Measurements from ENCODE around the gene BRD1. TPM values are rescaled to one million over a fixed set of nuclear protein-coding genes. Genes with fewer than 3 reads are reported as not detected.

The BRD1 gene
- total and polyA plus RNA-seq, 7 donors, result 7.9 to 22.9 (median 16.9) TPM

GRCh38 chr22:49738566-49738965 lies 89.1 kb downstream of the BRD1 start:
- WGBS, 3 donors, result 79 to 86% (median 80%) methylated on average over 8 of the region's 8 CpGs
- Histone ChIP-seq H3K27ac (no peak overlapping the region), H3K4me1 (no peaks in the 10 kb centered on the region), H3K27me3 (ENCODE audit: insufficient read depth in 3 of 3, low read length in 2 of 3) (peaks cover 4 to 25% (median 14%) of the 10 kb centered on the region in 3 donors), H3K36me3 (ENCODE audit: insufficient read depth in 1 of 2, low read depth in 1 of 2) (no peaks in the 10 kb centered on the region), H3K4me3 (no peak overlapping the region), H3K9me3 (peaks cover 7% of the 10 kb centered on the region)
- ATAC-seq (no peak), DNase-seq (no peak)
- intact Hi-C loops (cut with DNase I), result no loop called here
- TF ChIP-seq, protein P1, sequence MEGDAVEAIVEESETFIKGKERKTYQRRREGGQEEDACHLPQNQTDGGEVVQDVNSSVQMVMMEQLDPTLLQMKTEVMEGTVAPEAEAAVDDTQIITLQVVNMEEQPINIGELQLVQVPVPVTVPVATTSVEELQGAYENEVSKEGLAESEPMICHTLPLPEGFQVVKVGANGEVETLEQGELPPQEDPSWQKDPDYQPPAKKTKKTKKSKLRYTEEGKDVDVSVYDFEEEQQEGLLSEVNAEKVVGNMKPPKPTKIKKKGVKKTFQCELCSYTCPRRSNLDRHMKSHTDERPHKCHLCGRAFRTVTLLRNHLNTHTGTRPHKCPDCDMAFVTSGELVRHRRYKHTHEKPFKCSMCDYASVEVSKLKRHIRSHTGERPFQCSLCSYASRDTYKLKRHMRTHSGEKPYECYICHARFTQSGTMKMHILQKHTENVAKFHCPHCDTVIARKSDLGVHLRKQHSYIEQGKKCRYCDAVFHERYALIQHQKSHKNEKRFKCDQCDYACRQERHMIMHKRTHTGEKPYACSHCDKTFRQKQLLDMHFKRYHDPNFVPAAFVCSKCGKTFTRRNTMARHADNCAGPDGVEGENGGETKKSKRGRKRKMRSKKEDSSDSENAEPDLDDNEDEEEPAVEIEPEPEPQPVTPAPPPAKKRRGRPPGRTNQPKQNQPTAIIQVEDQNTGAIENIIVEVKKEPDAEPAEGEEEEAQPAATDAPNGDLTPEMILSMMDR (IDR thresholded peaks at IDR 0.05), result no peak

- Histone ChIP-seq H3K4me1 (no peaks in the 10 kb centered on the region), H3K27ac (no peak overlapping the region), H3K36me3 (ENCODE audit: insufficient read depth in 1 of 2, low read depth in 1 of 2) (no peaks in the 10 kb centered on the region), H3K9me3 (peaks cover 6% of the 10 kb centered on the region), H3K27me3 (ENCODE audit: insufficient read depth in 3 of 3, low read length in 2 of 3) (peaks cover 4 to 27% (median 14%) of the 10 kb centered on the region in 3 donors), H3K4me3 (no peak overlapping the region)
- no peak for DNase-seq
- intact Hi-C loops (cut with DNase I), result no loop called here
- WGBS, 3 donors, result 87 to 91% (median 89%) methylated on average over 12 of the region's 12 CpGs
- TF ChIP-seq, protein P1 (IDR thresholded peaks at IDR 0.05), result no peak
- ATAC-seq, result no peak
Measured at GRCh38 chr22:49738006-49738405, 89.7 kb downstream of the BRD1 start.

- intact Hi-C loops (cut with DNase I), result no loop called here
- TF ChIP-seq, protein P1 (IDR thresholded peaks at IDR 0.05), result no peak
- Histone ChIP-seq H3K27me3 (ENCODE audit: insufficient read depth in 3 of 3, low read length in 2 of 3) (peaks cover 4 to 29% (median 14%) of the 10 kb centered on the region in 3 donors), H3K27ac (no peak overlapping the region), H3K4me1 (no peaks in the 10 kb centered on the region), H3K9me3 (no peaks in the 10 kb centered on the region), H3K4me3 (no peak overlapping the region), H3K36me3 (ENCODE audit: insufficient read depth in 1 of 2, low read depth in 1 of 2) (no peaks in the 10 kb centered on the region)
- WGBS, 3 donors, result 77 to 82% (median 79%) methylated on average over 9 to 12 of the region's 12 CpGs
- DNase-seq, result no peak
- no peak for ATAC-seq
Measured at GRCh38 chr22:49737101-49737551, 90.5 kb downstream of the BRD1 start.

DNA sequence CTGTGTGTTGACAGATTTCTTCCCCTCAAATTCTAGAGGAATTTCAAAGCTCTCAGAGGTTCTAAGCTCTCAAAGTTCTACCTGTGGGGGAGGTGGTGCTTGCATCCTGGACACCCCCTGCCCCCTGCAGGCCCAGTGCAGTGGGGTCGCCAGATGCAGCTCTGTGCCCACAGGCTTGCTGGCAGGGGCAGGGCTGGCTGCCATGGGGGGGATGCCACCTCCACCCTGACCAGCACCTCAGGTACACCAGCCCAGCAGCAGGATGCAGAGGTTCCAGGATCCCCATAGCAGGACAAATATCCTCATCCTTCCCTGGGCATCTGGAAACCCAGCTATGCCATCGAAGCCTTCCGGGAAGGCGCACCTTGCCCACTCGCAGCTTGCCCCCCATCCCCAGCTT lies 91.1 kb downstream of the BRD1 start:
- ATAC-seq (no peak), DNase-seq (no peak)
- H3K9me3 ChIP-seq, result no peaks in the 10 kb centered on the region
- TF ChIP-seq, protein P1 (IDR thresholded peaks at IDR 0.05), result no peak
- no peaks in the 10 kb centered on the region for H3K4me1 ChIP-seq
- no peaks in the 10 kb centered on the region for H3K36me3 ChIP-seq (ENCODE audit: insufficient read depth in 1 of 2, low read depth in 1 of 2)
- 88 to 89% (median 88%) methylated on average over 4 to 5 of the region's 5 CpGs for WGBS, 3 donors
- intact Hi-C loops (cut with DNase I), result no loop called here
- no peak overlapping the region for H3K27ac ChIP-seq
- peaks cover 4 to 28% (median 14%) of the 10 kb centered on the region in 3 donors for H3K27me3 ChIP-seq (ENCODE audit: insufficient read depth in 3 of 3, low read length in 2 of 3)
- no peak overlapping the region for H3K4me3 ChIP-seq

DNA sequence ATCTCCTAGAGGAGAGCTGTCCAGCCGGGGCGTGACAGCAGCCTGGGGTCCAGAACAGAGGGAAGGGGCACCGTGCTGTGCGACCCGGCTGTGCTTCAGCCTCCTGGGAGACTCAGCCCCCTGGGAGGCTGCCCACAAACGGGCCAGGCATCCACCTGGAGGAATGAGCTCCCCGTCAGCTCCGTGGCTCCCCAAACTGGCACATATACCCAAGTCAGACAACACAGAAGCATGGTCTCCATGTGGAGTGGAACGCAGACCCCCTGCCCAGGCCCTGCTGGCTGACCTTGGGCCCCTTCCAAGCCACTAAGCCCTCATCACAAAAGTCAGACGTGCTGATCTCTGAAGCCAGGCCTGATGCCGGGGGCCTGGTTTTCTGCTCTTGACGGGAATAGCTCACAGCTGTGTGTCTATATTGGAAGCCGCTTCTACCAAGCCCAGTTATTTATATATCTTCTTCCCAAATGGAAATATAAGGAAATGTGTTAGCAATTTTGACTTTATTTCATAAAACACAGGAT lies 91.7 kb downstream of the BRD1 start:
- 48 to 51% (median 50%) methylated on average over 13 of the region's 13 CpGs for WGBS, 3 donors
- Histone ChIP-seq H3K4me3 (no peak overlapping the region), H3K27me3 (ENCODE audit: insufficient read depth in 3 of 3, low read length in 2 of 3) (peaks cover 2 to 34% (median 14%) of the 10 kb centered on the region in 3 donors), H3K27ac (no peak overlapping the region), H3K4me1 (no peaks in the 10 kb centered on the region), H3K36me3 (ENCODE audit: insufficient read depth in 1 of 2, low read depth in 1 of 2) (no peaks in the 10 kb centered on the region), H3K9me3 (no peaks in the 10 kb centered on the region)
- ATAC-seq (no peak), DNase-seq (no peak)
- TF ChIP-seq, protein P1 (IDR thresholded peaks at IDR 0.05), result no peak
- intact Hi-C loops (cut with DNase I), result no loop called here
